C4-2B (cell line): Measurements from ENCODE around the gene KCNRG.

ENCODE experiments used
- H3K27ac ChIP-seq: fragments of 450-650 bp; 2 replicates; pipeline ENCODE4 v1.5.1; 2017
- CTCF ChIP-seq: fragments of 450-650 bp; conservative IDR thresholded peaks from 2 replicates; pipeline ENCODE4 v1.5.1; 2017; ENCODE audit warnings: mild to moderate bottlenecking
- ZFX ChIP-seq: fragments of 450-650 bp; IDR thresholded peaks from 2 replicates; pipeline ENCODE4 v1.6.1; 2017

KCNRG gene

GRCh38 chr13:49996951-49997895 is 18.0 kb upstream of the KCNRG start, which contains the start of gene TRIM13:
Gene TRIM13 (plus strand): TSS chr13:49997042. CDS start chr13:50011941, 14,899 bp downstream.
- peak within 1 kb of the TSS; percentile 92 for H3K27ac ChIP-seq
- TF ChIP-seq ZFX (peak; percentile 71), CTCF (peak; percentile 88)

- no peak overlapping the region for H3K27ac ChIP-seq
- TF ChIP-seq ZFX (no peak), CTCF (no peak)
Observed at GRCh38 chr13:49997955-49998354, 17.3 kb upstream of the KCNRG start.

- H3K27ac ChIP-seq: peak overlapping the region; percentile 37
- TF ChIP-seq ZFX: no peak
- no peak for TF ChIP-seq CTCF
Observed at GRCh38 chr13:49998714-49999624, 16.3 kb upstream of the KCNRG start.

- TF ChIP-seq CTCF (no peak), ZFX (no peak)
- peak overlapping the region; percentile 73 for H3K27ac ChIP-seq
Observed at GRCh38 chr13:50001287-50001686, 14.0 kb upstream of the KCNRG start.

GRCh38 chr13:50006426-50007135 is 8.7 kb upstream of the KCNRG start:
- no peak for TF ChIP-seq CTCF
- H3K27ac ChIP-seq: peak overlapping the region; percentile 8; the same call in 1 of the 2 replicates

GRCh38 chr13:50011461-50011860 is 3.8 kb upstream of the KCNRG start:
- TF ChIP-seq CTCF (no peak), ZFX (no peak)
- H3K27ac ChIP-seq: no peak overlapping the region
